GM19397 (cell line): ENCODE results near the gene ELOVL6.

Experiments
- ATAC-seq: cut with Tn5 transposase; IDR thresholded peaks from one replicate; pipeline ENCODE4 v1.9.1; 2021; ENCODE audit warnings: mild to moderate bottlenecking, moderate library complexity; ENCODE audit not compliant: unreplicated experiment

The ELOVL6 gene

DNA sequence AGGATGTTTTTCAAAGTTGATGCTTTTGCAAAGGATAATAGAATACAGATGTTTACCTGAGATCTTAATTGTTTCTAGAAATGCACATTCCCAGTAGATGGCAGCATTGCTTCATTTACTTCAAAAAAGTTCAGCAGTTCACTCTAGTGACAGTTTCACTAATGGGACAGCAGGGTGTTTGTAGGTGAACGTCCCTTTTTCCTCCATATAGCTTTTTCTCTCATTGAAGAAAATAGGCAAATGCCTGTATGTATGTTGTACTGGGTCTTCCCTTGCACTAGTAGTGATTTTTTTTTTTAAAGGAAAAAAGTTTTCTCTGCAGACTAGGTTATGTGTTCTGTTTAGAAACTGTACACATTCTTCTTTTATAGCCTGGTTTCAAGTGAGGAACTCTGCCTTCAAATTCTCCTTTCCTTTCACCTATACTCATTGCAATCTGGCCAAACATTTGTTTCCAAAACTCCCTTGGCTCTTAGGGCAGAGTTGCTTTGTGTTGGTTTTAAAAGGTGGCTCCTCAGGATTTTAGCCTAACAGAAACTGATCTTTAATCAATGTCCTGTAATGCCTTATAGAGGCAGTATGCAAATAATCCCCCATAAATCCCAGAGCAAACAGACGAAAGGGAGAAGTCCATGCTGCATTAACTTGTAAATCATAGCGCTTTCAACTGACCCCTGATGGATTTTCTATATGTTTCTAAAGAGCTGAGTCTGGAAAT is 199.4 kb downstream of the ELOVL6 start:
- ATAC-seq = no peak

GRCh38 chr4:109996526-109996925 is 201.9 kb downstream of the ELOVL6 start:
- no peak for ATAC-seq
